HG03439 (cell line): ENCODE measurements around the gene MAEL.

Experiments
- ATAC-seq: cut with Tn5 transposase; IDR thresholded peaks from one replicate; pipeline ENCODE4 v1.9.1; 2021; ENCODE audit warnings: mild to moderate bottlenecking, moderate library complexity; ENCODE audit not compliant: unreplicated experiment

Gene MAEL

DNA sequence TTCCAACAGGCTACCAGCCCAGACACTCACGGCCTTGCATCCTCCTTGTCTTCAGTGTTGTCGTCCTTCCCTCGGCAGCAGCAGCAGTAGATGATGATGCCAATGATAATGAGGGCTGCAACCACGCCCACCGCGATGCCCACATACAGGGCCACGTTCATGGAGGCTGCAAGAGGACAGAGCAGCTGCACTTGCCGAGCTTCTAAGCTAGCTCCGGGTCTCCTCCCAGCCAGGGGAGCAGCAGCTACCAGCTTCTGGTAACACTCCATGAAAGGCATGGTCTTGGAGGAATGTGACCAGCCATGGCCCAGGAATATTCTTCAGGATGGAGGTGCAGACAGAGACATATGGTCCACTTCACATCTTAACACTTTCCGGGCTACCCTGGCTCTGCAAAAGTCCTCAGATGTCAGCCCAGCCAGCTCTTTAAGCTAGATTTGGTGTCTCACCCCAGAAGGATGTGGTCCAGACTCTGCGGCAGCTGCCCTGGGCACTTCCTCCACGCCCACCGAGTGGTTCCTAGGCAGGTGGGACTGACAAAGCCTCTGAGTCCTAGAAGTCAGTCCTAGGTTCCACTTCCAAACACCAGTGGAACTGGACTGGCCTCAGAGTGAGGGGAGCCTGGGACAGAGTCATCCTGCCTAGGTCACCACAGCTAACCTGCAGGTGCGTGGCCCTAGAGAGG is 66.0 kb downstream of the MAEL start:
- ATAC-seq: no peak

DNA sequence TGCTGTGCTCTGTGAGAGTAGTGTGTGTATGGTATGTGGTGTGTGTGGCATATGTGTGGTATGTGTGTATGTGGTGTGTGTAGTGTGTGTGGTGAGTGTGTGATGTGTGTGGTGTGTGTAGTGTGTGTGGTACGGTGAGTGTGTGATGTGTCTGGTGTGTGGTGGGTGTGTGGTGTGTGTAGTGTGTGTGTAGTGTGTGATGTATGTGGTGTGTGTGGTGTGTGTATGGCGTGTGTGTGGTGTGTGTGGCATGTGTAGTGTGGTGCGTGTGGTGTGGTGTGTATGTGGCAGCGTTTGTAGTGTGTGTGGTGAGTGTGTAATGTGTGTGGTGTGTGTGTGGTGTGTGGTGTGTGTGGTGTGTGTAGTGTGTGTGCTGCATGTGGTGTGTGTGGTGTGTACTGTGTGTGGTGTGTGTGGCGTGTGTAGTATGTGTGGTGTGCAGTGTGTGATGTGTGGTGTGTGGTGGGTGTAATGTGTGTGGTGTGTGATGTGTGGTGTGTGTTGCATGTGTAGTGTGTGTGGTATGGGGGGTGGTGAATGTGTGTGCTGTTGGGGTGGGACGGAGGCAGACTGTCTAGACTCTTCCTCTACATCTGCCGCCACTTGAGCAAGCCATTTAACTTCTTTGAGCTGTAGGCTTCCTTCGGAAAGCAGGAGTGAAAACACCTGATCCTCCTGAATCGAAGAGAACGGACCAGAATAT is 67.6 kb downstream of the MAEL start:
- no peak for ATAC-seq

DNA sequence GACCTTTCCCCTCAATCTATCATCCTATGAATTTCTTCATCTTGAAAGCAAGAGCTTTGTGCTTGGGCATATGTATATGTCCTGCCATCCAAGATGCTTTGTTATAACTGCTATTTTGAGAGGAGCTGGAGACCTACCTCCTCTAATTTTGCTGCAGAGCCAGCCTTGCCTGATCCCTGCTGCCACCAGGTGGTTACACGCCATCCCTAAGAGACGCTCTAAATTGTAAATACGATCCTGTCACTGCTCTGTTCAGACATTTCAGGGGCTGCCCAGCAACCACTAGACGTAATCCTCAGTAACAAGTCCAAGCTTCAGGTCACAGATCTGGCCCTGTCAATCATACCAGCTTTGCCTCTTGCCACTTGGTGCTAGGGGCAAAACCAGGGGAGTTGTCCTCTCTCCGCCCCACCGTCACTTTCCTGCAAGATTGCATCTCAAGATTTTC is 68.2 kb downstream of the MAEL start:
- ATAC-seq: no peak

DNA sequence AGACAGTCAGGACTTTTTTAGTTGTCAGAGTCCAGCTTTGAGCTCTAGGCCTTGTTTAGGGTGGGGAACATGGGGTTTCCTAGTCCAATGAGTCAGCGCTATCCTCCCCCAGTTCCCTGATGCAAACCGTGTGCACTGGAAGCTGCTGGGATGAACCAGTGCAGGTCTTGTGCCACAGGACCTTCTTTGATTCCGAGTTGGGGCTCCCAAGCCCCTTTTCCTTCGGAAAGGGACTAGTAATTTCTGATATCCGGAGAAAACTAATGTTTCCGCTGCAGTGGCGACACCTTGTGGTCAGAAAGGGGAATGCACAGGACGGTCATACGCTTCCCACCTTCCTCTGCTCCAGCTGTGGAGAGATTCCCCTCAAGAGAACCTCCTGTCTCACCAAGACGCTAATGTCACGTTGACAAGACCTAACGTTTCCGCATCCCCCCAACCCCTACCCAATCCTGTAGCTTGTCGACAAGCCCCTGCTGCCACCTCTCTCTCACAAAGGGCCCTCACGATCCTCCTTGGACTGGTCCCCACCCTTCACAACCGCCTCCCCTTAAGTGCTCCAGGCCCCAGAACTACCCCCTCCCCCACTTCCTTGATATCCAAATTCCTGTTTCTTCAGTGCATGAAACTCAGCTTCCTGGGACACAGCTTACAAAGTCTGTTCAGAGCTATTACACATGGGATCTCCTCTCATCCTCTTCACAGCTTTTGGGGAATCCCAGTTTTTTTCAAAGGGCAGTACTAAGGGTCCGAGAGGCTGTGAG is 70.1 kb downstream of the MAEL start:
- no peak for ATAC-seq

DNA sequence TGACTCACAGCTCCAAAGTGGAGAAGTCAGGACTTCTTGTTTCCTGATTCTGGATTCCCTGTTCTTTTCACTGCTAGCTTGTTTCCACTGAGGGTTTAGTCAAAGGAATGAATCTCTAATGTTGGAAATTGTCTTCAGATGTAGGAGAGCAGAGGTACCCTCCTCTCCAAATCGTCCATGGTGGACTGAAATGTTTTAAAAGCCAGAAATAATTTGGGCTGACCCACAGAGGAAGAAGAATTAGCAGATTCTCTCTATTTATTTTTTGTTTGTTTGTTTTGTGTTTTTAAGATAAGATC is 70.7 kb downstream of the MAEL start:
- ATAC-seq: no peak

DNA sequence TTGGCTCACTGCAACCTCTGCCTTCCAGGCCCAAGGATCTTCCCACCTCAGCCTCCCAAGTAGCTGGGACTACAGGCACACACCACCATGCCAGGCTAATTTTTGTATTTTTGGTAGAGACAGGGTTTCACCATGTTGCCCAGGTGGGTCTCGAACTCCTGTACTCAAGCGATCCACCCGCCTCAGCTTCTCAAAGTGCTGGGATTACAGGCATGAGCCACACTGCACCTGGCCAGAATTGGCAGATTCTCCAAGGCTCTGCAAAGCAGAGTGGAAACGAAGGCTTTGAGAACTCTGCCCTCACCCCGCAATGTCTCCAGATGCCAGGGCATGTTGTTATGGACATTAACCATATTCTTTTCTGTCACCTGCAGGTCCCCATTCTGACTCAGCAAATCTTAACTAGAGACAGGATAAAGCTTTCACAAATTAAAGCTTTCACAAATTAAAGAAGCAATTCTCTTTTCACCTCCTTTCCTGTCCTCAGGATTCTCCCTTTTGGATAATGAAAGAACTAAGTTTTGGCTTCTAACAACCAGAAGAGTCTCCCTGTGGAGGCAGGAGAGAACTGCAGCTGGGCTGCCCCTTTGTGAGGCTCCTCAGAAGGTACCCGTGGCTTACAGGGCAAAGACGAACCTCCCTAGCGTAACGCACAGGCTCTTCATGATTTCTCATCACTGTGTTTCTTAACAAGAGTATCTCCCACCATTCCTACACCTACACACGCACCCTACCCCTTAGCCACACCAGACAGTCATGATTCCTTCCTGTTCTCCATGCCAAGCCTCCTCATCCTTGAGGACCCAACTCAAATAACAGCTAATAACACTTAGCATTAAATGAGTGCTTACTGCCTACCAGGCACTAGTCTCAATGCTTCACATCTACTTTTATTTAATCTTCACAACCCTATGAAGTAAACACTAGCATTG is 71.3 kb downstream of the MAEL start:
- no peak for ATAC-seq

DNA sequence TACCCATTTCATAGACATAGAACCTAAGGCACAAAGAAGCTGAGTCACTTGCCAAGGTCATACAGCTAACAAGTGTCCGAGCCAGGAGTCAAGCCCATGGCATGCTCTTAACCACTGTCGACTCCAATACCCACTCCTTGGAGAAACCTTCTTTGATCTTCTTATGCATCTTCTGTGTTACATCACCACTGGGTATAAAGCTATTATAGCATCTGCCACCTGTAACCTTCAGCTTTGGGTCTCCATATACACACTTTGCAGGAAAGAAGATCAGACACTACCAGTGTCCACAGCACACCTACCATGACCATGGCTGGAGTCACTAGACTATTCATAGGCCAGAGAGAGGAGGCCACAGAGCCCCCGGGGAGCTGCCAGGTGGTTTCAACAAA is 72.0 kb downstream of the MAEL start:
- ATAC-seq: no peak

DNA sequence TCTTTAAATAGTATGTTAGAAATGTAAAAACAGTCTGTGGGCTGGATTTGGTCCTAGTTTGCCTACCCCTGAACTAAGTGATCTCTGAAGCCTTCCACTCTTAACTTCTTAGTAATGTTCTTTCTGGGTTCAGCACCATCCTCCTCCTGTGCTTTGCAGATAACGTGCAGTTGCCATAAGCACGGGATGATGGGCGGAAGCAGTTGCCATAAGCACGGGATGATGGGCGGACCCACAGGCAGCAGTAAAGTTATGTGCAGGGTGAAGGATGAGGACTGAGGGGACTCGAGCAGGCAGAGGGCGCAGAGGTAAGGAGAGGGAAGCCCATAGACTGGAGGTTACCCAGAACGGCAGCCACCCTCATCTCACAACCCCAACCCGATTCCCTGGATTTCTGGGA is 75.5 kb downstream of the MAEL start:
- ATAC-seq: no peak

DNA sequence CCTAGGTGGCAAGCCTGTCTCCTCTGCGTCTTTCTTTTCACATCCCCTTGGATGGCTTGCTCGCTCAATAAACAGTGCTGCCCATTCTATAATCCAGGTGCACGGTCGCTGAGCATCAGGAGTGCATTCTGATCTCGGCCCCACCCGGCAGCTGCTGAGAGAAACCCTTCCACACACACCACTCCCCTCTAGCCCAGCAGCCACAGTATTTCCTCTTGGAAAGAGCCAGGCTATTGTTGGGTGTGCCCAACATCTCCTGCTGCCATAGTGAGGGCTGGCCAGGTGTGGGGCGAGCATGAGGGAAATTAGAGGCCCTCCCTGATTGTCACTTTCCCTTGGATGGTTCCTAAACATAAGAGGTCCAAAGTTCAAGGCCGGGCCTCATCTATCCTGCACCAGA is 76.4 kb downstream of the MAEL start:
- ATAC-seq: no peak

DNA sequence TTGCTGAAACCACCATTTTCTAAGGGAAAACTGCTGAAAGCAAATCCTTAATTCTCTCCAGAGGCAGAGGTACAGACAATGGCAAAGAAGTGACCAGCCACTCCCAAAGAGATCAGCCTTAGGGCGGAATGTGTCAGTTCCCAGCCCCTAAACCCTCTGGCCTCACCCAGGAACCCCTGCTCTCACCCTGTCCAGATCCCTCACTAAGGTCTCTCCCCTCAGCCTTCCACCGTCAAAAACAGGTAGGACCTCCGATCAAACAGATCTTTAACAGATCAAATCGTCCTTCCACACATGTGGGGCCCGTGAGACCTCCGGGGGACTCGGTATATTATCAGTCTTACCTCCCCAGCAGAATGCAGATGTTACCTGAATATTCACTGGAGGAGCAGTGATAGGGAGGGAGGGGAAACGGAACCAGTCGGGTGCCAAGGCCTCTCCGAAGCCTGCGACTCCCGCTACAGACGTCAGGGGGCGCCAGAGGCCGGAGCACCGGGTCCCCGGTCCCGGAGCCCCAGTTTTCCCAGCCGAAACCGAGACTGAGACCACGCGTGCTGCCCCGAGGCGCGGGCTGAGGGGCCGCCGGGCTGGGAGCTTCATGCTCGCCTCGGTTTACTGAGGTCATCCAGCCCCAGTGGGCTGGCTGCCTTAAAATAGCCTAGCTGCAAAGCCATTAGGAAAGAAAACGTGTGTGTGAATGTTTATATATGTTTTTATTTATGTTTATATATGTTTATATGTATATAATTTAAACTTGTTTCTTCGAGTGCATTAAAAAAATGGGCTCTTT is 77.4 kb downstream of the MAEL start:
- peak; percentile 79 for ATAC-seq

DNA sequence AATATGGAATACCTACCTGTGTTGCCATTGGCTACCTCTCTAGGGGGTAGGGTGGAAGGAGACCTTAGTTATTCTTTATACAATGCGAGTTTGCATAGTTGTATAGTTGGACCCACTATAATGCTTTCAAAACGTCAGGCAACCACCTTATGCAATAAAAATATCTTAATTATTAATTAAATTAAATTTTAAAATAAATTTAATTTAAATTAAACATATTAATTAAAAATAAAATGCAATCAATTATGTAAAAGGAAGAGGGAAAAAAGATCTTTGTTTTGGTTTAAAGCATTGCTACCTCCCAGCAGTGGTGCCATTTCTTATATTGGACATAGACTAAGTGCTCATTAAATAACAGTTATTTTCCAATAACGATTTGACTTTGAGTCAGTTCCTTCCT is 78.8 kb downstream of the MAEL start:
- ATAC-seq: no peak

DNA sequence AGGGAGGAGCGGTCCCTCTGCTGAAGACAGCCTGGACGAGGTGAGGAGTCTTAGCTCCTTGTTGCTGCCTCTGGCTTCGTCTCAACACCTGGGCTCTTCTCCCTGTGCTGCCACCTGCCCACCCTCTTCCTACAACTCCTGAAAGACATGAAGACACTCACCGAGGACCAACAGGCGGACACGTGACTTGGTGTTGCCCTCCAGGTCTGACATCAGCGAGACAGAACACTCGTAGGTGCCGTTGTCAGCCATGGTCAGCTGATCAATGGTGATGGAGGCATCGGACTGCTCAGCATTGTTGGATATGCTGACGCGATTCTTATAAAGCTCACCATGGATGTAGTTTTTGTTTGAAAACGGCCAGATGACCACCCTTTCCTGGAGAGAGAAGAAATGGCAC is 79.7 kb downstream of the MAEL start:
- no peak for ATAC-seq

DNA sequence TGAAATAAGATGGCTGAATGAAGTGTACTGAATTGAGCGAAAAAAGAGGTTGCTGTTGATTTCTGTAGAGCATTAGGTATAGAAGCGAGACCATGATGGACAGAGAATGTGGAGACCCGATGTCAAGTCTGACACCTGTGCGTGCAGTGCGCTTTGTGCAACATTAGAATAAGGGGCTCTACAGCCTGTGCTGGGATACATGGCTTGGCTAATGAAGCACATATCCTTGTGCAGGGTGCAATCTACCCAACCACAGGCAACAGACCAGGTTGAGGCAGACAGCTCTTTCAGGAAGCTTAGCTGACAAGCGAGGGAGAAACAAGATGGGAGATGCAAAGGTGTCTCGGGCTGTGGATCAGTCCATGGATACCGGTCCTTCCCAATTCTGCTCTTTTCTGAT is 82.2 kb downstream of the MAEL start:
- no peak for ATAC-seq
